Activated B cell treated with CpG ODN at 0.5 μM for 24 hours (primary cell): ENCODE measurements around the gene LBHD1. TPM values are rescaled to one million over a fixed set of nuclear protein-coding genes. Genes with fewer than 3 reads are reported as not detected.
A peak's percentile ranks its signal among the peaks of the same experiment; 100 is the strongest.
"Not testable (repeated sequence)": the region's sequence is repeated elsewhere in the genome, so short reads cannot be mapped to it uniquely, and the experiment has no call there.

ENCODE experiments used
- ATAC-seq: fragments of 200-7000 bp; cut with Tn5 transposase; one replicate; pipeline ENCODE4 v1.10.0; 2021; ENCODE audit warnings: low read depth, mild to moderate bottlenecking, moderate library complexity
- CTCF ChIA-PET: fragments of 350-600 bp; sonication (Branson Sonifier 250); formaldehyde crosslinking; loops from one replicate; lab custom pipeline; 2021; ENCODE audit warnings: antibody characterized with exemption; lab: Charles Lee
- POLR2A ChIA-PET: fragments of 350-600 bp; sonication (Branson Sonifier 250); formaldehyde crosslinking; loops from one replicate; lab custom pipeline; 2021; ENCODE audit warnings: antibody characterized with exemption; lab: Charles Lee
- DNase-seq: peaks from one replicate; pipeline ENCODE4 v3.0.0; 2022
- H3K27ac Mint-ChIP-seq: one replicate; pipeline ENCODE4 v1.8.0; 2020; ENCODE audit warnings: mixed read lengths
- H3K27me3 Mint-ChIP-seq: one replicate; pipeline ENCODE4 v1.8.0; 2021; ENCODE audit warnings: mixed read lengths
- H3K36me3 Mint-ChIP-seq: one replicate; pipeline ENCODE4 v1.8.0; 2021; ENCODE audit warnings: low read depth, mixed read lengths
- H3K4me1 Mint-ChIP-seq: one replicate; pipeline ENCODE4 v1.8.0; 2021; ENCODE audit warnings: mixed read lengths
- H3K4me3 Mint-ChIP-seq: one replicate; pipeline ENCODE4 v1.8.0; 2020; ENCODE audit warnings: mild to moderate bottlenecking, mixed read lengths
- H3K9me3 Mint-ChIP-seq: one replicate; pipeline ENCODE4 v1.8.0; 2020; ENCODE audit warnings: mixed read lengths
- intact Hi-C: fragments of 100-400 bp; cut with micrococcal nuclease; formaldehyde crosslinking; loops from one replicate; pipeline ENCODE4 v1.15.1; 2024
- total RNA-seq: library from RNA; stranded (reverse); gene quantifications from 2 replicates; pipeline ENCODE4 v1.2.3, GENCODE V29; 2022
- TF ChIP-seq, protein P1 (sequence below): fragments of 200-600 bp; IDR thresholded peaks from one replicate; pipeline ENCODE4 v1.8.0; 2022; ENCODE audit warnings: antibody characterized with exemption, mild to moderate bottlenecking

LBHD1 gene
- total RNA-seq, 1 donor from 2014 or later, result 24.9 TPM

DNA sequence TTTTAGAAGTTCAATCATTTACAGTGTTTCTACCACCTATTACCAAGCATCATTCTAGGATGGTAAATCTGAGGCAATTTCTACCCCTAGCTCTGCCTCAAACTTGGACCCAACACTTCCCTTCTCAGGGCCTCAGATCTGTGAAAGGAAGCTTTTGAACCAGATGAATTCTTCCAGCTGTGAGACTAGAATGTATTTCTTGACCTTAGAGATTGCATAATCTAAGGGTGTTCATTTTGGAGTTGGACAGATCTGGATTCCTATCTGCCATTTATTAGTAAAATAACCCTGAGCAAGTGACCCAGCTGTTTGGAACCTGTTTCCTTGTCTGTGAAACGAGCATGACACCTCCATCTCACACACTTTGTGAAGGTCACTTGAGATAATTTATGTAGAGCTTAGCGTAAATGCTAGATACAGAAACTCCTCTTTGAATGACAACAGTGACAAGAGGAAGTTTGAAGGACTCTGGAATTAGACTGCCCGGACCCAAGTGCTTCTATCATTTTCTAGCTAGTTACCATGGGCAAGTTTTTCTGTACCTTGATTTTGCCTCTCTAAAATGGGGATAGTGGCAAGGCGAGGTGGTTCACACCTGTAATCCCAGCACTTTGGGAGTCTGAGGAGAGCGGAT is 15.2 kb downstream of the LBHD1 start:
- ChIA-PET POLR2A (interaction anchor here (0.6 to 8.6 kb wide), 6 partner anchors 11 to 130 kb away, joined by 3 to 400 read pairs (median 4); partner anchors contain the start of genes C11orf98, CSKMT, GANAB and LBHD1), CTCF (interaction anchor here (0.6 kb wide), 1 partner anchor 13 kb away, joined by 3 read pairs; no protein-coding TSS in a partner anchor)
- no peaks in the 10 kb centered on the region for H3K27me3 Mint-ChIP-seq

DNA sequence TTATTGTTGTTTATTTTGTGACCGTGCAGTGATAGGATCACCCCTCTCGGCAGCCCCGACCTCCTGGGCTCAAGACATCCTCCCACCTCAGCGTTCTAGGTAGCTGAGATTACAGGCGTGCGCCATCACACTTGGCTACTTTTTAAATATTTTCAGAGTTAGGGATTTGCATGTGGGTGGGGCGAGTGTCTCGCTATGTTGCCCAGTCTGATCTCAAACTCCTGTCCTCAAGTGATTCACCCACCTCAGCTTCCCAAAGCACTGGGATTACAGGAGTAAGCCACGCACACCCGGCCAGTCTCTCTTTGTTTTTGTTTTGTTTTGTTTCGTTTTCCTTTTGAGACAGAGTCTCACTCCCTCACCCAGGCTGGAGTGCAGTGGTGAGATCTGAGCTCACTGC is 17.8 kb downstream of the LBHD1 start:
- Mint-ChIP-seq H3K4me3 (peak overlapping the region; percentile 67), H3K9me3 (no peaks in the 10 kb centered on the region), H3K36me3 (peaks cover 13% of the 10 kb centered on the region), H3K4me1 (peaks cover 28% of the 10 kb centered on the region), H3K27me3 (no peaks in the 10 kb centered on the region), H3K27ac (peak overlapping the region; percentile 72)
- POLR2A ChIA-PET, result interaction anchor here (0.7 to 8.6 kb wide), 13 partner anchors 9 to 202 kb away, joined by 3 to 400 read pairs (median 8); partner anchors contain the start of genes B3GAT3, C11orf98, CSKMT and EML3
- DNase-seq (no peak), ATAC-seq (no peak)
- CTCF ChIA-PET, result interaction anchor here (0.9 kb wide), 1 partner anchor 10 kb away, joined by 3 read pairs; the partner anchor contains the start of gene C11orf98
- intact Hi-C loops, result no loop called here
- TF ChIP-seq, protein P1, sequence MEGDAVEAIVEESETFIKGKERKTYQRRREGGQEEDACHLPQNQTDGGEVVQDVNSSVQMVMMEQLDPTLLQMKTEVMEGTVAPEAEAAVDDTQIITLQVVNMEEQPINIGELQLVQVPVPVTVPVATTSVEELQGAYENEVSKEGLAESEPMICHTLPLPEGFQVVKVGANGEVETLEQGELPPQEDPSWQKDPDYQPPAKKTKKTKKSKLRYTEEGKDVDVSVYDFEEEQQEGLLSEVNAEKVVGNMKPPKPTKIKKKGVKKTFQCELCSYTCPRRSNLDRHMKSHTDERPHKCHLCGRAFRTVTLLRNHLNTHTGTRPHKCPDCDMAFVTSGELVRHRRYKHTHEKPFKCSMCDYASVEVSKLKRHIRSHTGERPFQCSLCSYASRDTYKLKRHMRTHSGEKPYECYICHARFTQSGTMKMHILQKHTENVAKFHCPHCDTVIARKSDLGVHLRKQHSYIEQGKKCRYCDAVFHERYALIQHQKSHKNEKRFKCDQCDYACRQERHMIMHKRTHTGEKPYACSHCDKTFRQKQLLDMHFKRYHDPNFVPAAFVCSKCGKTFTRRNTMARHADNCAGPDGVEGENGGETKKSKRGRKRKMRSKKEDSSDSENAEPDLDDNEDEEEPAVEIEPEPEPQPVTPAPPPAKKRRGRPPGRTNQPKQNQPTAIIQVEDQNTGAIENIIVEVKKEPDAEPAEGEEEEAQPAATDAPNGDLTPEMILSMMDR, result no peak

More for the DNA sequence above, 15.2 kb downstream of the LBHD1 start:
- TF ChIP-seq, protein P1, result no peak
- Mint-ChIP-seq H3K9me3 (no peaks in the 10 kb centered on the region), H3K27ac (no peak overlapping the region), H3K4me3 (no peak overlapping the region), H3K4me1 (peaks cover 17% of the 10 kb centered on the region), H3K36me3 (peaks cover 13% of the 10 kb centered on the region)
- DNase-seq, result no peak
- intact Hi-C loops, result no loop called here
- ATAC-seq, result no peak

DNA sequence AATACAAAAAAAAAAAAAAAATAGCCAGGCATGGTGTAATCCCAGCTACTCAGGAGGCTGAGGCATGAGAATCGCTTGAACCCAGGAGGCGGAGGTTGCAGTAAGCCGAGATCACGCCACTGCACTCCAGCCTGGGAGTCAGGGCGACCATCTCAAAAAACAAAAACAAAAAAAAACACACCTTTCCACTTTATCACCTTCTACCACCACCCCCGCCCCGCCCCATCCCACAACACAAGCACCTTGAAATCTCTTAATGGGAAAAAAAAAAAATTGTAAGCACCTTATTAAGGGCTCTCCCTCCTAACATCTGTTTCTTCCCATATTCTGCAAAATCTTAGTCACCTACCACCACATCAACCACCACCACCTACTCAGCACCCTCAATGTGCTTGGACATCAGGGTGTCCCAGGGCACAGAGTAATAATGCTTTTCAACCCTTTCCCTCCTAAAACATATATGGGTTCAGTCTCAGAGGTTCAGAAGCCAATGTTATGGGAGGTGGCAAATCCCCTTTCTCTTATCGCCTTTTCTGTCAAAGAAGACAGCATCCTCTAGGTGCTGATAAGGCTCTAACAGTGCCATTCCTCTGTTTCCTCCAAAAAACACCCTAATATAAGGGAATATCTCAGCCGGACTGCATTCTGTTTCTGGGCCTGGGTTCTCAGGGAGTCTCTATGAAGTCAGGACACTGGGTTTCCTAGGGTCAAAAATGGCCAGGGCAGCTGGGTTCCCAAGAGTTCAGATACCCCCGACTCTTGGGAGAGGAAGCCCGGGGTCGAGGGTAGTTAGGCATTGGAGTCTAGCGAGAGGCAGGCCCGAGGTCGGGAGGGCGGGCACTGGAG is 19.7 kb downstream of the LBHD1 start:
- ATAC-seq, result no peak
- H3K27me3 Mint-ChIP-seq, result no peaks in the 10 kb centered on the region
- H3K4me3 Mint-ChIP-seq, result peak overlapping the region; percentile 90
- intact Hi-C loops, result loop anchor here (1.0 to 2.0 kb wide), 7 partner anchors 13 to 74 kb away; partner anchors contain the start of genes C11orf98, CSKMT, EML3 and HNRNPUL2
- peaks cover 28% of the 10 kb centered on the region for H3K4me1 Mint-ChIP-seq
- CTCF ChIA-PET, result interaction anchor here (0.6 to 1.4 kb wide), 3 partner anchors 12 to 116 kb away, joined by 3 to 7 read pairs (median 4); partner anchors contain the start of genes C11orf98, CSKMT and TUT1
- TF ChIP-seq, protein P1, result no peak
- H3K27ac Mint-ChIP-seq, result peak overlapping the region; percentile 90
- POLR2A ChIA-PET, result interaction anchor here (0.6 to 8.6 kb wide), 36 partner anchors 8 to 229 kb away, joined by 3 to 400 read pairs (median 7); partner anchors contain the start of genes B3GAT3, BSCL2, C11orf98 and CSKMT
- H3K9me3 Mint-ChIP-seq, result no peaks in the 10 kb centered on the region
- H3K36me3 Mint-ChIP-seq, result peaks cover 25% of the 10 kb centered on the region
- no peak for DNase-seq

DNA sequence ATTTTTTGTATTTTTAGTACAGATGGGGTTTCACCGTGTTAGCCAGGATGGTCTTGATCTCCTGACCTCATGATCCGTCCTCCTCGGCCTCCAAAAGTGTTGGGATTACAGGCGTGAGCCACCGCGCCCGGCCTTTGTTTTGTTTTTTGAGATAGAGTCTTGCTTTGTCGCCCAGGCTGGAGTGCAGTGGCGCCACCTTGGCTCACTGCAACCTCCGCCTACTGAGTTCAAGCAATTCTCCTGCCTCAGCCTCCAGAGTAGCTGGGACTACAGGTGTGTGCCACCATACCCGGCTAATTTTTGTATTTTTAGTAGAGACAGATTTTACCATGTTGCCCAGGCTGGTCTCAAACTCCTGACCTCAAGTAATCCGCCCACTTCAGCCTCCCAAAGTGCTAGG is 21.8 kb downstream of the LBHD1 start:
- Mint-ChIP-seq H3K4me1 (peaks cover 41% of the 10 kb centered on the region), H3K36me3 (peaks cover 29% of the 10 kb centered on the region)
- H3K27me3 Mint-ChIP-seq, CTCF ChIA-PET, intact Hi-C loops, H3K27ac Mint-ChIP-seq, ATAC-seq, H3K4me3 Mint-ChIP-seq, H3K9me3 Mint-ChIP-seq, DNase-seq: not testable (repeated sequence)
- POLR2A ChIA-PET, result interaction anchor here (0.5 to 8.6 kb wide), 4 partner anchors 19 to 76 kb away, joined by 3 to 400 read pairs (median 14); partner anchors contain the start of genes C11orf98, CSKMT, LBHD1 and MTA2

DNA sequence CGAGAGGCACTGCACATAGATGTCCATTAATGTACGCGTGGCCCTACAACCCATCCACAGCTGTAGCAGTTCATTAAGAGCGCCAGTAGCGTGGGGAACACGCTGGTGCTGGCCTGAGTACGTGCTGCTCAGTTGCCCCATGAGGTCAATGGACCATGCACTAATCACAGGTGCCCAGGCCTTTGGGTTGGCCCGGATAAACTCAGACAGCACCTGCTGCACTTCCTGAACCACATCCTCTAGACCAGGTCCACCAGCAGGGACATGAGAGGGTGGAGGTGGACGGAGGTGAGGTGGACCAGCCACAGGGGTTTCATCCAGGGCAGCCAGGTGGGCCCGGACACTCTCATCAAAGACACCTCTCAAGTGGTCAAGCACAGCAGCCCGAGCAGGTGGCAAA is 22.6 kb downstream of the LBHD1 start:
- Mint-ChIP-seq H3K9me3 (no peaks in the 10 kb centered on the region), H3K27me3 (no peaks in the 10 kb centered on the region), H3K4me1 (peaks cover 48% of the 10 kb centered on the region), H3K27ac (no peak overlapping the region), H3K36me3 (peaks cover 30% of the 10 kb centered on the region), H3K4me3 (no peak overlapping the region)
- POLR2A ChIA-PET, result interaction anchor here (0.5 to 5.8 kb wide), 5 partner anchors 16 to 176 kb away, joined by 4 to 130 read pairs (median 12); partner anchors contain the start of genes C11orf98, CSKMT, LBHD1 and TUT1
- ATAC-seq, result no peak
- DNase-seq, result no peak
- CTCF ChIA-PET, result interaction anchor here (1.2 kb wide), 1 partner anchor 25 kb away, joined by 3 read pairs; no protein-coding TSS in a partner anchor
- TF ChIP-seq, protein P1, result no peak
- intact Hi-C loops, result no loop called here
